Measurements from ENCODE around the gene MEX3D.

- TF ChIP-seq POLR2A (IDR thresholded peaks at IDR 0.05; ENCODE audit: low read depth, low read length): no peak
- TF ChIP-seq CTCF (conservative IDR thresholded peaks at IDR 0.05; ENCODE audit: low read depth, low read length): no peak
- no peak for TF ChIP-seq RFX5 (IDR thresholded peaks at IDR 0.05; ENCODE audit: low read depth, low read length)
- no peak for TF ChIP-seq USF2 (IDR thresholded peaks at IDR 0.05; ENCODE audit: low read depth, low read length)
- no peak for TF ChIP-seq RAD21 (IDR thresholded peaks at IDR 0.05; ENCODE audit: low read length)
- no peak for TF ChIP-seq CEBPB (IDR thresholded peaks at IDR 0.05; ENCODE audit: low read depth, low read length)
- no peak for TF ChIP-seq MAZ (IDR thresholded peaks at IDR 0.05; ENCODE audit: borderline replicate concordance, low read depth, low read length)
- no peak for TF ChIP-seq MXI1 (IDR thresholded peaks at IDR 0.05; ENCODE audit: borderline replicate concordance, low read depth, low read length)
- TF ChIP-seq CHD1 (IDR thresholded peaks at IDR 0.05; ENCODE audit: low read depth, low read length): no peak
- no peak for TF ChIP-seq NFE2L2 (IDR thresholded peaks at IDR 0.05; ENCODE audit: low read depth, low read length)
- TF ChIP-seq BHLHE40 (IDR thresholded peaks at IDR 0.05; ENCODE audit: low read depth, low read length): no peak
- TF ChIP-seq SMC3 (IDR thresholded peaks at IDR 0.05; ENCODE audit: low read depth, low read length): no peak
- no peak for TF ChIP-seq RCOR1 (IDR thresholded peaks at IDR 0.05; ENCODE audit: insufficient replicate concordance, low read length)
- TF ChIP-seq FOS (IDR thresholded peaks at IDR 0.05; ENCODE audit: low read depth, low read length): no peak
Observed at GRCh38 chr19:1579222-1579621, 11.1 kb upstream of the MEX3D start.

All from IMR-90 (cell line).